H9 (cell line): ENCODE measurements around the gene METRN. TPM values are rescaled to one million over a fixed set of nuclear protein-coding genes. Genes with fewer than 3 reads are reported as not detected.

Experiments
- DNase-seq: peaks from one replicate; pipeline ENCODE4 v3.0.0-alpha.2; 2017
- H2AFZ ChIP-seq: one replicate; pipeline ENCODE4 v1.6.1; 2013; ENCODE audit warnings: mild to moderate bottlenecking, low read length, control low read depth, moderate library complexity
- H2AK5ac ChIP-seq: 2 replicates; pipeline ENCODE4 v1.6.1; 2013; ENCODE audit warnings: low read length, control low read depth, mixed read lengths; ENCODE audit not compliant: insufficient read length
- H2BK120ac ChIP-seq: one replicate; pipeline ENCODE4 v1.6.1; 2013; ENCODE audit warnings: low read depth, mild to moderate bottlenecking, low read length, control low read depth, inconsistent platforms; ENCODE audit not compliant: poor library complexity, severe bottlenecking
- H2BK12ac ChIP-seq: 2 replicates; pipeline ENCODE4 v1.6.1; 2013; ENCODE audit warnings: low read length, control low read depth, mixed read lengths, low read depth; ENCODE audit not compliant: insufficient read length
- H2BK15ac ChIP-seq: 2 replicates; pipeline ENCODE4 v1.6.1; 2013; ENCODE audit warnings: low read depth, low read length, control low read depth
- H2BK20ac ChIP-seq: one replicate; pipeline ENCODE4 v1.6.1; 2013; ENCODE audit warnings: low read depth, mild to moderate bottlenecking, low read length, control low read depth, inconsistent platforms; ENCODE audit not compliant: poor library complexity, severe bottlenecking
- H2BK5ac ChIP-seq: 2 replicates; pipeline ENCODE4 v1.6.1; 2013; ENCODE audit warnings: low read length, control low read depth, mixed read lengths; ENCODE audit not compliant: insufficient read length
- H3K14ac ChIP-seq: 2 replicates; pipeline ENCODE4 v1.6.1; 2013; ENCODE audit warnings: low read length, control low read depth; ENCODE audit not compliant: insufficient read depth
- H3K18ac ChIP-seq: 2 replicates; pipeline ENCODE4 v1.6.1; 2013; ENCODE audit warnings: low read depth, mild to moderate bottlenecking, mixed read lengths, low read length, control low read depth; ENCODE audit not compliant: insufficient read length
- H3K23ac ChIP-seq: 2 replicates; pipeline ENCODE4 v1.6.1; 2013; ENCODE audit warnings: low read length, control low read depth, mixed read lengths, low read depth; ENCODE audit not compliant: insufficient read length
- H3K23me2 ChIP-seq: 2 replicates; pipeline ENCODE4 v1.6.1; 2013; ENCODE audit warnings: low read depth, mild to moderate bottlenecking, mixed read lengths, low read length, control low read depth; ENCODE audit not compliant: insufficient read length, poor library complexity, severe bottlenecking
- H3K27ac ChIP-seq: 2 replicates; pipeline ENCODE4 v1.5.1; 2013; ENCODE audit warnings: low read length, control low read depth, mixed read lengths, low read depth; ENCODE audit not compliant: insufficient read length
- H3K27me3 ChIP-seq: 2 replicates; pipeline ENCODE4 v1.6.1; 2013; ENCODE audit warnings: low read length, control low read depth, inconsistent platforms; ENCODE audit not compliant: insufficient read depth
- H3K4ac ChIP-seq: 2 replicates; pipeline ENCODE4 v1.6.1; 2013; ENCODE audit warnings: low read depth, mild to moderate bottlenecking, control low read depth, inconsistent platforms, low read length, moderate library complexity
- H3K4me1 ChIP-seq: 2 replicates; pipeline ENCODE4 v1.6.1; 2013; ENCODE audit warnings: low read length, control low read depth, inconsistent platforms; ENCODE audit not compliant: insufficient read depth
- H3K4me2 ChIP-seq: 2 replicates; pipeline ENCODE4 v1.6.1; 2013; ENCODE audit warnings: low read length, control low read depth, mixed read lengths; ENCODE audit not compliant: insufficient read length, insufficient read depth
- H3K56ac ChIP-seq: 2 replicates; pipeline ENCODE4 v1.6.1; 2013; ENCODE audit warnings: low read depth, mild to moderate bottlenecking, mixed read lengths, low read length, control low read depth; ENCODE audit not compliant: insufficient read length
- H3K79me1 ChIP-seq: 2 replicates; pipeline ENCODE4 v1.6.1; 2013; ENCODE audit warnings: low read depth, mild to moderate bottlenecking, moderate library complexity, low read length, control low read depth, inconsistent platforms; ENCODE audit not compliant: insufficient read depth, poor library complexity, severe bottlenecking
- H3K79me2 ChIP-seq: 2 replicates; pipeline ENCODE4 v1.6.1; 2013; ENCODE audit warnings: low read length, control low read depth, inconsistent platforms; ENCODE audit not compliant: insufficient read depth
- H3K9ac ChIP-seq: 2 replicates; pipeline ENCODE4 v1.6.1; 2013; ENCODE audit warnings: low read length, control low read depth, mixed read lengths; ENCODE audit not compliant: insufficient read length; ENCODE audit errors: extremely low read depth
- H3K9me3 ChIP-seq: one replicate; pipeline ENCODE4 v1.6.1; 2013; ENCODE audit warnings: low read depth, low read length, inconsistent platforms; ENCODE audit not compliant: control insufficient read depth
- H3T11ph ChIP-seq: one replicate; pipeline ENCODE4 v1.6.1; 2013; ENCODE audit warnings: mild to moderate bottlenecking, low read length, control low read depth, inconsistent platforms
- H4K20me1 ChIP-seq: one replicate; pipeline ENCODE4 v1.6.1; 2013; ENCODE audit not compliant: control insufficient read depth, insufficient read length, insufficient read depth
- H4K5ac ChIP-seq: 2 replicates; pipeline ENCODE4 v1.6.1; 2013; ENCODE audit warnings: low read depth, mild to moderate bottlenecking, mixed read lengths, low read length, control low read depth; ENCODE audit not compliant: insufficient read length
- H4K8ac ChIP-seq: replicated peaks from 2 replicates; pipeline ENCODE4 v1.6.1; 2013; ENCODE audit warnings: low read length, control low read depth, mixed read lengths, low read depth; ENCODE audit not compliant: insufficient read length
- H4K91ac ChIP-seq: 2 replicates; pipeline ENCODE4 v1.6.1; 2013; ENCODE audit warnings: low read depth, mild to moderate bottlenecking, moderate library complexity, mixed read lengths, low read length, control low read depth; ENCODE audit not compliant: insufficient read length
- H3K27ac Mint-ChIP-seq, 3 experiments: 2 replicates in 2 of 3; 3 replicates in 1 of 3; pipeline ENCODE4 v1.8.0; 2020 to 2021; ENCODE audit warnings: mixed read lengths in 3 of 3, mild to moderate bottlenecking in 1 of 3, moderate library complexity in 1 of 3
- H3K27me3 Mint-ChIP-seq: 2 replicates; pipeline ENCODE4 v1.8.0; 2021; ENCODE audit warnings: low read depth, mild to moderate bottlenecking, moderate library complexity, mixed read lengths
- H3K36me3 Mint-ChIP-seq, 3 experiments: 2 replicates in 2 of 3; 3 replicates in 1 of 3; pipeline ENCODE4 v1.8.0; 2020 to 2021; ENCODE audit warnings: low read depth in 3 of 3, mixed read lengths in 3 of 3; ENCODE audit not compliant: insufficient read depth in 1 of 3
- H3K4me1 Mint-ChIP-seq, 2 experiments: 2 replicates each; pipeline ENCODE4 v1.8.0; 2020; ENCODE audit warnings: mixed read lengths in 2 of 2
- H3K4me3 Mint-ChIP-seq, 2 experiments: 2 replicates in 1 of 2; 3 replicates in 1 of 2; pipeline ENCODE4 v1.8.0; 2020 to 2021; ENCODE audit warnings: mild to moderate bottlenecking in 2 of 2, mixed read lengths in 2 of 2, moderate library complexity in 1 of 2
- H3K9me3 Mint-ChIP-seq, 2 experiments: 2 replicates in 1 of 2; 3 replicates in 1 of 2; pipeline ENCODE4 v1.8.0; 2020; ENCODE audit warnings: mild to moderate bottlenecking in 2 of 2, mixed read lengths in 2 of 2, moderate library complexity in 1 of 2
- WGBS: extraction: QIAGEN DNeasy Blood & Tissue Kit; methylation state at CpG from one replicate; pipeline ENCODE4 v1.1.7; 2013; ENCODE audit warnings: missing lambda C conversion rate, low lambda C conversion rate, mixed read lengths; ENCODE audit not compliant: insufficient read length; ENCODE audit errors: extremely low coverage; 5-methylcytosine and 5-hydroxymethylcytosine counted together
- total RNA-seq: library from RNA; stranded (reverse); gene quantifications from 2 replicates; pipeline ENCODE4 v1.2.1, GENCODE V29; 2021
- TF ChIP-seq, protein P1 (sequence below): fragments of 200-600 bp; sonication (generic); conservative IDR thresholded peaks from 3 replicates; pipeline ENCODE4 v1.8.0; 2021; ENCODE audit warnings: antibody characterized with exemption, mild to moderate bottlenecking

Gene METRN
- total RNA-seq, 1 experiment from 2014 or later: 26.2 TPM

DNA sequence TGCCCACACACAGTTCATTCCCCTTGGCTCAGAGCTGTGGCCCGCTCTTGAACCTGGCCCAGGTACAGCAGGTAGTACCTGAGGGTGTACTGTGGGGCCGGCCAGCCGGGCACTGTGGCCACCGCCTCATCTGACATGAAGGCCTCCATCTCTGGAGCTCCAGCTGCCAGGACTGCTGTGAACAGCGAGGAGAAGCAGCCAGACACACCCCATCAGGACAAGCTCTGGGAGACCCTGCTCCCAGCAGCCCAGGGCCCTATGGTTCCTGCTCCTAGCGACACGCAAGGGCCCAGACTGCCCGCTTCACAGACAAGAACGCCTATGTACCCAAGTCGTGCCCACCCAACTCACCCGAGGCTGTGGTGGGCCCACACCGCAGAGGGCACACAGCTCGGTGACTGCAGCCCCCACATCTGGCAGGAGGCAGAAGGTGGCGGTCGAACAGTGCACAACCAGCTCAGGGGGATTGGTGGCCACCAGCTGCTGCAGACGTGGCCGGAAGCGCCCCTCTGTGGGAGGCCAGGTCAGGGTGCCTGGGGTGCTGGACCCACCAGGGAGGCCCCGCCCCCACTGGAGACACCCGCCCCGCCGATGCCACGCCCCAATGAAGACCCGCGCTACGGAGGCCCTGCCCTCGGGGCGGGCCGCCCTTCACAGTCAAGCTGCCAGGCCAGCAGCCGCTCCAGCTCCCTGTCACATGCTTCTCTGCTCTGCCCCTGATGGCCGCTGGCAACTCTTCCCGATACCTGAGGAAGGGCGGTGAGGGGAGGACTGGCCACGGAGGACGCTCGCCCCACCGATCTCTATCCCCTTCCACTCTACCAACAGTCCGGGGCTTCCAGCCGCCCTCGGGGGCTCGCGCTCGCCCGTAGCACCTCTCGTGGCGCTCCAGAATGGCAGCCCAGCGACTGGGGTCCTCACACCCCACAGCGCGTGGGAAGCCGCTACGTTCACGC, 35.8 kb upstream of the METRN start:
- Mint-ChIP-seq H3K9me3 (no peaks in the 10 kb centered on the region), H3K36me3 (peaks cover 14 to 28% (median 21%) of the 10 kb centered on the region in 3 experiments; a peak in 6 of 7 replicates), H3K27ac (peak overlapping the region in 2 of 3 experiments; percentile 57 to 85; a peak in 3 of 7 replicates), H3K4me1 (peaks cover 24 to 42% of the 10 kb centered on the region in 2 experiments), H3K4me3 (peak overlapping the region; percentile 56 to 79), H3K27me3 (peaks cover 3% of the 10 kb centered on the region; the same call in 1 of the 2 replicates)
- DNase-seq: peak; percentile 84
- Histone ChIP-seq H4K8ac (no peak overlapping the region), H2BK5ac (no peak overlapping the region), H2BK20ac (no peak overlapping the region), H3K27me3 (no peaks in the 10 kb centered on the region), H3T11ph (no peak overlapping the region), H3K4ac (no peak overlapping the region), H2BK120ac (no peak overlapping the region), H3K14ac (no peak overlapping the region; the same call in 1 of the 2 replicates), H3K9ac (no peak overlapping the region), H2AFZ (no peak overlapping the region), H2AK5ac (no peak overlapping the region), H2BK12ac (no peak overlapping the region), H3K79me2 (peaks cover 2% of the 10 kb centered on the region; the same call in 1 of the 2 replicates), H4K5ac (no peak overlapping the region), H3K27ac (no peak overlapping the region), H4K91ac (no peak overlapping the region), H4K20me1 (no peaks in the 10 kb centered on the region), H3K23ac (no peak overlapping the region), H3K18ac (peak overlapping the region; percentile 46), H3K9me3 (no peaks in the 10 kb centered on the region), H2BK15ac (no peak overlapping the region), H3K56ac (no peak overlapping the region), H3K4me1 (no peaks in the 10 kb centered on the region), H3K23me2 (peaks cover 15% of the 10 kb centered on the region), H3K79me1 (no peaks in the 10 kb centered on the region), H3K4me2 (peak overlapping the region; percentile 61)
- TF ChIP-seq, protein P1, sequence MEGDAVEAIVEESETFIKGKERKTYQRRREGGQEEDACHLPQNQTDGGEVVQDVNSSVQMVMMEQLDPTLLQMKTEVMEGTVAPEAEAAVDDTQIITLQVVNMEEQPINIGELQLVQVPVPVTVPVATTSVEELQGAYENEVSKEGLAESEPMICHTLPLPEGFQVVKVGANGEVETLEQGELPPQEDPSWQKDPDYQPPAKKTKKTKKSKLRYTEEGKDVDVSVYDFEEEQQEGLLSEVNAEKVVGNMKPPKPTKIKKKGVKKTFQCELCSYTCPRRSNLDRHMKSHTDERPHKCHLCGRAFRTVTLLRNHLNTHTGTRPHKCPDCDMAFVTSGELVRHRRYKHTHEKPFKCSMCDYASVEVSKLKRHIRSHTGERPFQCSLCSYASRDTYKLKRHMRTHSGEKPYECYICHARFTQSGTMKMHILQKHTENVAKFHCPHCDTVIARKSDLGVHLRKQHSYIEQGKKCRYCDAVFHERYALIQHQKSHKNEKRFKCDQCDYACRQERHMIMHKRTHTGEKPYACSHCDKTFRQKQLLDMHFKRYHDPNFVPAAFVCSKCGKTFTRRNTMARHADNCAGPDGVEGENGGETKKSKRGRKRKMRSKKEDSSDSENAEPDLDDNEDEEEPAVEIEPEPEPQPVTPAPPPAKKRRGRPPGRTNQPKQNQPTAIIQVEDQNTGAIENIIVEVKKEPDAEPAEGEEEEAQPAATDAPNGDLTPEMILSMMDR: no peak
- WGBS: no CpG with 5 or more reads among the region's 52 CpGs
